ENCODE measurements around the gene CALHM4.

The CALHM4 gene

GRCh38 chr6:116535109-116535508, 18.4 kb upstream of the CALHM4 start:
- Histone ChIP-seq H3K27ac (ENCODE audit: low read length) (no peak overlapping the region), H3K4me2 (ENCODE audit: low read depth, low read length) (no peak overlapping the region), H3K4me1 (ENCODE audit: low read length) (no peaks in the 10 kb centered on the region), H3K9me3 (replicated peaks; ENCODE audit: insufficient read depth, low read length) (no peaks in the 10 kb centered on the region), H3K9me2 (replicated peaks; ENCODE audit: insufficient read depth, low read length) (no peaks in the 10 kb centered on the region), H3K27me3 (replicated peaks; ENCODE audit: insufficient read depth, low read length) (no peaks in the 10 kb centered on the region), H4K20me1 (ENCODE audit: insufficient read depth, low read length) (no peaks in the 10 kb centered on the region), H3K9ac (ENCODE audit: low read length) (no peak overlapping the region), H2AFZ (ENCODE audit: low read length) (no peak overlapping the region), H3K4me3 (ENCODE audit: low read length) (no peak overlapping the region), H3K36me3 (replicated peaks; ENCODE audit: insufficient read depth, low read length) (no peaks in the 10 kb centered on the region), H3F3A (ENCODE audit: insufficient read depth, low read length) (no peaks in the 10 kb centered on the region), H3K79me2 (ENCODE audit: low read length) (no peaks in the 10 kb centered on the region)
- no peak for TF ChIP-seq CTCF (IDR thresholded peaks at IDR 0.05; ENCODE audit: low read length)
- TF ChIP-seq EZH2 (optimal IDR thresholded peaks at IDR 0.05; ENCODE audit: low read depth, low read length) = no peak
- TF ChIP-seq EZH2phosphoT487 (IDR thresholded peaks at IDR 0.05; ENCODE audit: low read length) = no peak
- no peak for DNase-seq

GRCh38 chr6:116536216-116536621, 17.3 kb upstream of the CALHM4 start:
- Histone ChIP-seq H3K4me3 (ENCODE audit: low read length) (no peak overlapping the region), H4K20me1 (ENCODE audit: insufficient read depth, low read length) (no peaks in the 10 kb centered on the region), H3K9ac (ENCODE audit: low read length) (no peak overlapping the region), H3K27ac (ENCODE audit: low read length) (no peak overlapping the region), H3K4me1 (ENCODE audit: low read length) (no peaks in the 10 kb centered on the region), H3F3A (ENCODE audit: insufficient read depth, low read length) (no peaks in the 10 kb centered on the region), H3K4me2 (ENCODE audit: low read depth, low read length) (no peak overlapping the region), H3K36me3 (replicated peaks; ENCODE audit: insufficient read depth, low read length) (no peaks in the 10 kb centered on the region), H3K27me3 (replicated peaks; ENCODE audit: insufficient read depth, low read length) (no peaks in the 10 kb centered on the region), H3K9me3 (replicated peaks; ENCODE audit: insufficient read depth, low read length) (no peaks in the 10 kb centered on the region), H3K9me2 (replicated peaks; ENCODE audit: insufficient read depth, low read length) (no peaks in the 10 kb centered on the region), H3K79me2 (ENCODE audit: low read length) (no peaks in the 10 kb centered on the region), H2AFZ (ENCODE audit: low read length) (peak overlapping the region; percentile 40; the same call in 1 of the 2 replicates)
- peak; percentile 72 for DNase-seq
- TF ChIP-seq EZH2phosphoT487 (IDR thresholded peaks at IDR 0.05; ENCODE audit: low read length) (no peak), CTCF (IDR thresholded peaks at IDR 0.05; ENCODE audit: low read length) (peak; percentile 72), EZH2 (optimal IDR thresholded peaks at IDR 0.05; ENCODE audit: low read depth, low read length) (no peak)

GRCh38 chr6:116542426-116542825, 11.1 kb upstream of the CALHM4 start:
- H3K4me3 ChIP-seq (ENCODE audit: low read length) = no peak overlapping the region
- no peaks in the 10 kb centered on the region for H3K4me1 ChIP-seq (ENCODE audit: low read length)
- no peaks in the 10 kb centered on the region for H3K36me3 ChIP-seq (replicated peaks; ENCODE audit: insufficient read depth, low read length)
- TF ChIP-seq CTCF (IDR thresholded peaks at IDR 0.05; ENCODE audit: low read length) (no peak), EZH2 (optimal IDR thresholded peaks at IDR 0.05; ENCODE audit: low read depth, low read length) (no peak), EZH2phosphoT487 (IDR thresholded peaks at IDR 0.05; ENCODE audit: low read length) (no peak)
- H3F3A ChIP-seq (ENCODE audit: insufficient read depth, low read length) = no peaks in the 10 kb centered on the region
- no peak for DNase-seq
- no peaks in the 10 kb centered on the region for H3K9me2 ChIP-seq (replicated peaks; ENCODE audit: insufficient read depth, low read length)
- no peak overlapping the region for H2AFZ ChIP-seq (ENCODE audit: low read length)
- no peaks in the 10 kb centered on the region for H3K79me2 ChIP-seq (ENCODE audit: low read length)
- H3K27me3 ChIP-seq (replicated peaks; ENCODE audit: insufficient read depth, low read length) = no peaks in the 10 kb centered on the region
- H3K9ac ChIP-seq (ENCODE audit: low read length) = no peak overlapping the region
- H4K20me1 ChIP-seq (ENCODE audit: insufficient read depth, low read length) = no peaks in the 10 kb centered on the region
- no peak overlapping the region for H3K27ac ChIP-seq (ENCODE audit: low read length)
- no peak overlapping the region for H3K4me2 ChIP-seq (ENCODE audit: low read depth, low read length)
- no peaks in the 10 kb centered on the region for H3K9me3 ChIP-seq (replicated peaks; ENCODE audit: insufficient read depth, low read length)

Data from MM.1S (cell line).